ENCODE measurements around the gene HOXA6.

GRCh38 chr7:27114881-27115220 lies 32.7 kb downstream of the HOXA6 start:
- no peak for TF ChIP-seq CTCF (IDR thresholded peaks at IDR 0.05)
- no peak for TF ChIP-seq POLR2A (IDR thresholded peaks at IDR 0.05)
